ENCODE measurements around the gene MARCHF2. TPM values are rescaled to one million over a fixed set of nuclear protein-coding genes. Genes with fewer than 3 reads are reported as not detected.
"Not testable (repeated sequence)": the region's sequence is repeated elsewhere in the genome, so short reads cannot be mapped to it uniquely, and the experiment has no call there.

MARCHF2 gene
- total RNA-seq, 1 donor from 2014 or later, result 42.5 TPM

GRCh38 chr19:8441725-8442544, 28.8 kb downstream of the MARCHF2 start:
- Mint-ChIP-seq H3K4me3 (ENCODE audit: unreplicated experiment) (no peak overlapping the region), H3K27me3 (ENCODE audit: low read depth) (no peaks in the 10 kb centered on the region), H3K4me1 (ENCODE audit: low read depth) (peaks cover 31% of the 10 kb centered on the region), H3K36me3 (ENCODE audit: low read depth) (peaks cover 1% of the 10 kb centered on the region), H3K27ac (ENCODE audit: unreplicated experiment) (no peak overlapping the region), H3K9me3 (ENCODE audit: low read depth) (no peaks in the 10 kb centered on the region)
- TF ChIP-seq CTCF (IDR thresholded peaks at IDR 0.05), result no peak
- peak; percentile 75 for DNase-seq (ENCODE audit: low spot score)

- H3K4me3 Mint-ChIP-seq (ENCODE audit: unreplicated experiment), result peak overlapping the region; percentile 91
Observed at GRCh38 chr19:8444140-8444676, 31.1 kb downstream of the MARCHF2 start.

GRCh38 chr19:8444677-8445487, 31.8 kb downstream of the MARCHF2 start, which contains the start of gene HNRNPM:
HNRNPM (plus strand) TSS chr19:8444975; CDS start chr19:8444999, 24 bp downstream.
- Mint-ChIP-seq H3K4me1 (ENCODE audit: low read depth) (peaks cover 47% of the 10 kb centered on the region), H3K9me3 (ENCODE audit: low read depth) (no peaks in the 10 kb centered on the region), H3K36me3 (ENCODE audit: low read depth) (peaks cover 8% of the 10 kb centered on the region), H3K27ac (ENCODE audit: unreplicated experiment) (peak within 1 kb of the TSS; percentile 97), H3K27me3 (ENCODE audit: low read depth) (no peaks in the 10 kb centered on the region), H3K4me3 (ENCODE audit: unreplicated experiment) (peak within 1 kb of the TSS; percentile 91)
- TF ChIP-seq CTCF (IDR thresholded peaks at IDR 0.05), result no peak
- peak; percentile 100 for DNase-seq (ENCODE audit: low spot score)

More at GRCh38 chr19:8444140-8444676, 31.1 kb downstream of the MARCHF2 start:
- peak; percentile 20 for DNase-seq (ENCODE audit: low spot score)
- H3K27ac Mint-ChIP-seq (ENCODE audit: unreplicated experiment), result peak overlapping the region; percentile 97
- H3K27me3 Mint-ChIP-seq (ENCODE audit: low read depth); H3K36me3 Mint-ChIP-seq (ENCODE audit: low read depth); H3K9me3 Mint-ChIP-seq (ENCODE audit: low read depth): not testable (repeated sequence)
- peaks cover 44% of the 10 kb centered on the region for H3K4me1 Mint-ChIP-seq (ENCODE audit: low read depth)

- peak; percentile 91 for DNase-seq (ENCODE audit: low spot score)
- H3K4me1 Mint-ChIP-seq (ENCODE audit: low read depth), result peaks cover 50% of the 10 kb centered on the region
- TF ChIP-seq CTCF (IDR thresholded peaks at IDR 0.05), result no peak
- peak overlapping the region; percentile 93 for H3K27ac Mint-ChIP-seq (ENCODE audit: unreplicated experiment)
- H3K4me3 Mint-ChIP-seq (ENCODE audit: unreplicated experiment), result peak overlapping the region; percentile 91
- H3K36me3 Mint-ChIP-seq (ENCODE audit: low read depth), result peaks cover 8% of the 10 kb centered on the region
- H3K9me3 Mint-ChIP-seq (ENCODE audit: low read depth), result no peaks in the 10 kb centered on the region
- no peaks in the 10 kb centered on the region for H3K27me3 Mint-ChIP-seq (ENCODE audit: low read depth)
Observed at GRCh38 chr19:8445488-8446001, 32.4 kb downstream of the MARCHF2 start.

- Mint-ChIP-seq H3K4me1 (ENCODE audit: low read depth) (peaks cover 52% of the 10 kb centered on the region), H3K27ac (ENCODE audit: unreplicated experiment) (peak overlapping the region; percentile 93), H3K36me3 (ENCODE audit: low read depth) (peaks cover 8% of the 10 kb centered on the region), H3K4me3 (ENCODE audit: unreplicated experiment) (peak overlapping the region; percentile 91), H3K9me3 (ENCODE audit: low read depth) (no peaks in the 10 kb centered on the region), H3K27me3 (ENCODE audit: low read depth) (no peaks in the 10 kb centered on the region)
- no peak for TF ChIP-seq CTCF (IDR thresholded peaks at IDR 0.05)
- peak; percentile 48 for DNase-seq (ENCODE audit: low spot score)
Observed at GRCh38 chr19:8446061-8446709, 33.1 kb downstream of the MARCHF2 start.

Measured in chondrocyte (in vitro differentiated cells).